ENCODE results near the gene ZNF443.
"Not testable (repeated sequence)": the region's sequence is repeated elsewhere in the genome, so short reads cannot be mapped to it uniquely, and the experiment has no call there.

Gene ZNF443

GRCh38 chr19:12417273-12417672 is 23.5 kb downstream of the ZNF443 start:
- DNase-seq (ENCODE audit: low read depth, low spot score): not testable (repeated sequence)

DNA sequence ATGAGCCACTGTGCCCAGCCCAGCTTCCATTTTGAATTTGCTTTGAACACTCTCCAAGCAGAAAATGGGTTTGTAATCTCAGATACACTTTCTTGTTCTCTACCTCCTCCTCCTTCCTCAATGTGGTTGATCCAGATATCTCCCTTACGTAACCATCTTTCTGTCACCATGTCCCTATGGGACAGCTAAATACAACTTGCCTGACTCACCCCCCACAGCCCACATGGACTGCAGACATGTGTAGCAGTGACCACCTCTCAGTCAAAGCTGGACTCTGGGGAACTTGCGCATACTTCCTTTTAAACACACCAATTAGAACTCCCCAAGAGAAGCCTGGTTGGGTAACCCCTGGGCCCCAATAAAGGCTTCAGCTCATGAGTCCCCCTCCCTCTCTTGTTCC is 28.9 kb downstream of the ZNF443 start:
- no peak for DNase-seq (ENCODE audit: low read depth, low spot score)

DNA sequence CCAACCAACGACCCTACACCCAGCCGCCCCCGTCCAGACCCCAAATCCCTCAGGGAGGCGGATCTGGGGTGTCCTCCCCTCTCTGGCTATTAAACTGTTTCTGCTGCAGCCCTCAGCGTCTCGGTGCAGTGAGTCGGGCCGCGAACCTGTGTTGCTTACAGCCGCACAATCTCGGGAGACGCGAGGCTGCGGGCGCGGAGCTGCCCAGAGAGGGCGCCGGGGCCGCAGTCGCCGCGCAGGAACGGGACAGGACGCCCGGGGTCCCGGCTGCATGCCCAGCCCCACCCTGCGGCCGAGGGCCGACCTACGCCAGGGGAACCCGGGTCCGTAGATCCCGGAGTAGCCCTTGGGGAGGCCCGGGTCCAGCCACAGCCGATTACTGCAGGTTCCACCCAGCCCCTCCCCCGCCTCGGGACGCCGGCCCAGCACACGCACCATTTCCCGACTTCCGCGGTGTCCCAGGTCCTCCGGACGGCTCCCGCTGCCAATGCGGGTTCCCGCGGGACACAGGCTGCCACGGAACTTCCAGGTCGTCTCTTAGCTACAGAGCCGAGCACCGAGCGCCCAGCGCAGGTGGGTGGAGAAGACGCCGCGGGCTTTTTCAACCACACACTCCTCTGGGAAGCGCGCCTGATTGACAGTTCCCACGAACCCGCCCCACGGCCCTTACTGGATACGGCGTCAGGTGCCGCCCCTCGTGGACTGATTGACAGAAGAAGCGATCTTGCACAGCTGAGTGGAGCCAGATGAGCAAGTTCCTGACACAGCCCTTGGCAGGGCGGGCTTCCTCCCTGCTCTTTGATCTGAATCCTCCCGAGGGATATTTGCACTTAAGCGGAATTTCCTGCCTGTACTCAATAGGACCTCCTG is 40.0 kb downstream of the ZNF443 start, which contains the start of gene ZNF799:
Gene ZNF799 (minus strand): TSS at position 639 of the 870 bp plus-strand sequence. CDS start 201 bp downstream, at position 438.
- peak; percentile 65 for DNase-seq (ENCODE audit: low read depth, low spot score)

DNA sequence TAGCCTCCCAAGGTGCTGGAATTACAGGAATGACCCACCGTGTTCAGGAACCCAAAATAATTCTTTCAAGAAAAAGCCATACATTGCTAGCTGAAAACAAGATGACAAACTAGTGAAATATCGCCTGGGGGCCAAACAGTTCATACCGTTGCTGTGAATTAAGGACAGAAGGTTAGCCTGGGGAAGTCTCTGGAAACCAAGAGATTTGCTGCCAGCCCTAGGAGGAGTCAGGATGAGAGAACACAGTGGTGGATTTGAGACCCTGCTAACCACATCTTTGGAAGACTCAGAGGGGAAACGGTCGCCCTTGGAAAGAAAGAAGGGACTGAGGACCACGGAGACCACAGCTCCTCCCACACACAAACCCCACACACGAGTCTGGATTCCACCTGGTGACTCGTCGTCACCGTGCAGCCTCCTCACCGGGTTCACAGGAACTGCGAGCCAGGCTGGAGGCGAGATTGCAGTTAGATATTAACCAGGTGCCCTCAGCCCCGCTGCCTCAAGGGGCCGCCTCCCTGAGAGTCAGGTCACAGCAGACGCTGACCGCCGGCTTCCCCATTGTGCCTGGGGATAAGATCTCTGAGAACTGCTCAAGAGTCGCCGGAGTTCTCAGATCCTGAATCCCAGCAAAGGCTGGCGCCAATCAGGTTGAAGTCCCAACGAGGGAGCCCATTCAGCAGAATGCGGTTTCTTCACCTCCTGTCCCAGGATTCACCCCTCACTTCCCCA is 40.8 kb downstream of the ZNF443 start:
- not testable (repeated sequence) for DNase-seq (ENCODE audit: low read depth, low spot score)

DNA sequence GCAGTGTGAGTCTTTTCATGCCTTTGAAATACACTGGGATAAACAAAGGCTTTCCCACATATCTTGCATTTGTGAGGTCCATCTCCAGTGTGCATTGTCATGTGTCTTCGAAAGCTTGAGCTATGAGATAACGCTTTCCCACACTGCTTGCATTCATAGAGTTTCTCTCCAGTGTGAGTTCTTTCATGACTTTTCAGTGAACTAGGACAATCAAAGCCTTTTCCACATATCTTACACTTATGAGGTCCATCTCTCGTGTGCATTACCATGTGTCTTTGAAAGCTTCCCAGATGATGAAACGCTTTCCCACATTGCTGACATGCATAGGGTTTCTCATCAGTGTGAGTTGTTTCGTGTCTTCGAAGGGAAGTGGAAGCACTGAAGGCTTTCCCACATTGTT is 49.7 kb downstream of the ZNF443 start:
- not testable (repeated sequence) for DNase-seq (ENCODE audit: low read depth, low spot score)

GRCh38 chr19:12386365-12386764 is 54.5 kb downstream of the ZNF443 start:
- not testable (repeated sequence) for DNase-seq (ENCODE audit: low read depth, low spot score)

GRCh38 chr19:12380444-12380737 is 60.4 kb downstream of the ZNF443 start:
- DNase-seq (ENCODE audit: low read depth, low spot score): no peak

DNA sequence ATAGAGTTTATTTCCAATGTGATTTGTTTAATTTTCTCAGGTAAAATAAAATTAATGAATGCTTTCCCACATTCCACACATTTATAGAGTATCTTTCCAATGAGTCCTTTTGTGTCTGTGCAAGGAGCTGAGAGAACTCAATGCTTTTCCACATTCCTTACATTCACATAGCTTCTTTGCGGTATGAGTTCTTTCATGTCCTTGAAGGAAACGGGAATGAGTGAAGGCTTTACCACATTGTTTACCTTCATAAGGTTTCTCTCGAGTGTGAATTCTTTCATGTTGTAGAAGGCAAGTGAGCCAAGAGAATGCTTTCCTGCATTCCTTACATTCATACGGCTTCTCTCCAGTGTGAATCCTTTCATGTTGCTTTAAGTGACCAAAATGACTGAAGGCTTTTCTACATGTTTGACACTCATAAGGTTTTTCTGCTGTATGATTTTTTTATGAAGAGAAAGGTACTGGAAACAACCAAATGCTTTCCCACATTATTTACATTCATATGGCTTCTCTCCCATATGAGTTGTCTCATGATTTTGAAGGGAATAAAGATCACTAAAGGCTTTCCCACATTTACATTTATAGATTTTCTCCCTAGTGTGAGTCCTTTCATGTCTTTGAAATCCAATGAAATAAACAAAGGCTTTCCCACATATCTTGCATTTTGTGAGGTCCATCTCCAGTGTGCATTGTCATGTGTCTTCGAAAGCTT is 60.9 kb downstream of the ZNF443 start:
- no peak for DNase-seq (ENCODE audit: low read depth, low spot score)
